ENCODE results near the gene MRPL54.

The MRPL54 gene

DNA sequence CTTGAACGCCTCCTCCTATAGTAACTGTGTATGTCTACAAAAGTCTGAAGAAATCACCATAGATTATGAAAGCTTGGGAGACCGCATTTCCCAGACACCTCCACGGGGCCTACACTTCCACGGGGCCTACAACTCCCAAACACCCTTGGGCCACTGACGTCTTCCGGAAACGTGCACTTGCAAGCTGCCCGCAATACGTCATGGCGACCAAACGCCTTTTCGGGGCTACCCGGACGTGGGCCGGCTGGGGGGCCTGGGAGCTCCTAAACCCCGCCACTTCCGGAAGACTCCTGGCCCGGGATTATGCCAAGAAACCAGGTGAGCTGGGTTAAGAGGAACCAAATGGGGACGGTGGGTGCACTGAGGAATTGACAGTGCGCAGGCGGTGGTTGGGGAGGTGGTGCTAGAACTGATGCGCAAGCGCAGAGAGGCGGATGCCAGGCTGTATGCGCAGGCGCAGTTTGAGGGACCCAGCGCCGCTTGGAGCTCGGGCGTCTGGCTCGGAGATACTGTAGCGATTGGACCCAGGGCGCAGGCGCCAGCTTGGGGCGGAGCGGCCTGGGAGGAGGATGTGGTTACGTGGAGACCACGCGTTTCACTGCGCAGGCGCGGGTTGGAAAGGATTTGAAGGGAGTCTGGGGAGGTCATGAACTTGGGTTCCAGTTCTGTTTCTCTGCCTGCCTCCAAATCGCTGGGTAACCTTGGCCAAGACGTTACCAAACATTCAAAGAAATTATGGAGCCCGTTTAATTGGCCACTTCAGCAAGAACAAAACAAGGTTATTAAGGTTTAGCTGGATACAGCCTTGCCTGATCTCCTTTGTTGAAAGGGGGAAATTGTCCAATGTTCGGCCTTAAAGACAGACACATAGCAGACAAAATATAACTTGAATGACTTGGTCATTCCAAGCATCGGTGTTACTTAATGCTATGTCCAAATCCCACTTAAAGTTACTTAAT is at the start of gene MRPL54:
MRPL54 (plus strand) TSS at position 182 of the 959 bp plus-strand sequence; CDS start at position 201, 19 bp downstream.
- H3K4me3 ChIP-seq (ENCODE audit: low read length, poor library complexity, severe bottlenecking), result peak within 1 kb of the TSS; percentile 98
- H3K36me3 ChIP-seq (ENCODE audit: insufficient read depth, low read length), result peaks cover 6% of the 10 kb centered on the region; the same call in 1 of the 2 replicates
- H3F3A ChIP-seq (ENCODE audit: low read depth), result 0 out of 2 replicates have a peak, but pooled peaks cover 2% of the 10 kb centered on the region
- peak within 1 kb of the TSS; percentile 96 for H3K4me2 ChIP-seq (ENCODE audit: low read depth, low read length, poor library complexity, severe bottlenecking)
- H3K9ac ChIP-seq (ENCODE audit: low read depth, low read length, poor library complexity, severe bottlenecking), result peak within 1 kb of the TSS; percentile 96
- no peaks in the 10 kb centered on the region for H3K27me3 ChIP-seq (ENCODE audit: insufficient read depth, low read length, poor library complexity, severe bottlenecking)
- H3K79me2 ChIP-seq (ENCODE audit: insufficient read depth, low read length), result peaks cover 32% of the 10 kb centered on the region
- H4K20me1 ChIP-seq (ENCODE audit: insufficient read depth, low read length, poor library complexity, severe bottlenecking), result no peaks in the 10 kb centered on the region
- H3K9me3 ChIP-seq (ENCODE audit: insufficient read depth, low read depth, low read length), result no peaks in the 10 kb centered on the region
- no peaks in the 10 kb centered on the region for H3K9me2 ChIP-seq (replicated peaks; ENCODE audit: low read depth, low read length)
- peak within 1 kb of the TSS; percentile 98 for H2AFZ ChIP-seq (ENCODE audit: low read length)
- TF ChIP-seq, protein P1, sequence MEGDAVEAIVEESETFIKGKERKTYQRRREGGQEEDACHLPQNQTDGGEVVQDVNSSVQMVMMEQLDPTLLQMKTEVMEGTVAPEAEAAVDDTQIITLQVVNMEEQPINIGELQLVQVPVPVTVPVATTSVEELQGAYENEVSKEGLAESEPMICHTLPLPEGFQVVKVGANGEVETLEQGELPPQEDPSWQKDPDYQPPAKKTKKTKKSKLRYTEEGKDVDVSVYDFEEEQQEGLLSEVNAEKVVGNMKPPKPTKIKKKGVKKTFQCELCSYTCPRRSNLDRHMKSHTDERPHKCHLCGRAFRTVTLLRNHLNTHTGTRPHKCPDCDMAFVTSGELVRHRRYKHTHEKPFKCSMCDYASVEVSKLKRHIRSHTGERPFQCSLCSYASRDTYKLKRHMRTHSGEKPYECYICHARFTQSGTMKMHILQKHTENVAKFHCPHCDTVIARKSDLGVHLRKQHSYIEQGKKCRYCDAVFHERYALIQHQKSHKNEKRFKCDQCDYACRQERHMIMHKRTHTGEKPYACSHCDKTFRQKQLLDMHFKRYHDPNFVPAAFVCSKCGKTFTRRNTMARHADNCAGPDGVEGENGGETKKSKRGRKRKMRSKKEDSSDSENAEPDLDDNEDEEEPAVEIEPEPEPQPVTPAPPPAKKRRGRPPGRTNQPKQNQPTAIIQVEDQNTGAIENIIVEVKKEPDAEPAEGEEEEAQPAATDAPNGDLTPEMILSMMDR (conservative IDR thresholded peaks at IDR 0.05; ENCODE audit: low read length), result no peak
- TF ChIP-seq EZH2phosphoT487 (IDR thresholded peaks at IDR 0.05; ENCODE audit: borderline replicate concordance), result no peak
- H3K4me1 ChIP-seq (ENCODE audit: insufficient read depth, low read length, poor library complexity, severe bottlenecking), result peaks cover 23% of the 10 kb centered on the region

DNA sequence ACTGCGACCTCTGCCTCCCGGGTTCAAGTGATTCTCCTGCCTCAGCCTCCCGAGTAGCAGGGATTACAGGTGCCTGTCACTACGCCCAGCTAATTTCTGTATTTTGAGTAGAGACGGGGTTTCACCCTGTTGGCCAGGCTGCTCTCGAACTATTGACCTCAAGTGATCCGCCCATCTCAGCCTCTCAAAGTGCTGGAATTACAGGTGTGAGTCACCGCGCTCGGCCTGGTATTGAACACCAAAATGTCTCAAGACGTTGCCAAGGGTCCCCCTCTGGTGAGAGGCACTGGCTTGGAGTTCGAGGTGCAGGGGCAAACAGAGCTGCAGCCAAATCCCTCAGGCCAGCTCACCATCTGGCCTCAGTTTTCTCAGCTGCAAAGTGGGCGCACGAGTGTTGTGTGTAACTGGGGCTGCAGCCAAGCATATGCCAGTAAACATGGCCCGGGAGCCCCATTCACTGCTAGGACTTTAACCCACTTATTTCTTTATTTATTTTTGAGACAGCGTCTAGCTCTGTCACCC is 46.3 kb upstream of the MRPL54 start:
- no peaks in the 10 kb centered on the region for H3K27me3 ChIP-seq (ENCODE audit: insufficient read depth, low read length, poor library complexity, severe bottlenecking)
- no peaks in the 10 kb centered on the region for H3K79me2 ChIP-seq (ENCODE audit: insufficient read depth, low read length)
- no peaks in the 10 kb centered on the region for H3K4me1 ChIP-seq (ENCODE audit: insufficient read depth, low read length, poor library complexity, severe bottlenecking)
- no peaks in the 10 kb centered on the region for H3K9me2 ChIP-seq (replicated peaks; ENCODE audit: low read depth, low read length)
- no peak overlapping the region for H3K4me3 ChIP-seq (ENCODE audit: low read length, poor library complexity, severe bottlenecking)
- no peaks in the 10 kb centered on the region for H3F3A ChIP-seq (ENCODE audit: low read depth)
- H3K9ac ChIP-seq (ENCODE audit: low read depth, low read length, poor library complexity, severe bottlenecking), result no peak overlapping the region
- H3K9me3 ChIP-seq (ENCODE audit: insufficient read depth, low read depth, low read length), result no peaks in the 10 kb centered on the region
- TF ChIP-seq, protein P1 (conservative IDR thresholded peaks at IDR 0.05; ENCODE audit: low read length), result no peak
- TF ChIP-seq EZH2phosphoT487 (IDR thresholded peaks at IDR 0.05; ENCODE audit: borderline replicate concordance), result no peak
- H3K4me2 ChIP-seq (ENCODE audit: low read depth, low read length, poor library complexity, severe bottlenecking), result no peak overlapping the region
- no peaks in the 10 kb centered on the region for H3K36me3 ChIP-seq (ENCODE audit: insufficient read depth, low read length)
- H2AFZ ChIP-seq (ENCODE audit: low read length), result no peak overlapping the region
- no peaks in the 10 kb centered on the region for H4K20me1 ChIP-seq (ENCODE audit: insufficient read depth, low read length, poor library complexity, severe bottlenecking)

DNA sequence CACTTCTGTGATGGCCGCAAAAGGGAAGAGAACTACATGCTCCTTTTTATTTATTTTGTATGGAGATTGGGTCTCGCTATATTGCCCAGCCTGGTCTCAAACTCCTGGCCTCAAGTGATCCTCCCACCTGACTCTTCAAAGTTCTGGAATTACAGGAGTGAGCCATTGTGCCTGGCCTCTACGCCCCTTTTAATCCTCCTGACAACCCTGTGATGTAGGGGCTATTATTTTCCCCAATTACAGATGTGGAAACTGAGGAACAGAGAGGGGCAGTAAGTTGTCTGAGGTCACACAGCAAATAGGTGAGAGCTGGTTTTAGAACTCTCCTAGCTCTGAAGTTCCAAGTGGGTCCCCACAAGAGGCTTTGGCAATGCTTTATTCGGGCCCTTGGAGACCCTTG is 42.6 kb upstream of the MRPL54 start:
- no peaks in the 10 kb centered on the region for H3K27me3 ChIP-seq (ENCODE audit: insufficient read depth, low read length, poor library complexity, severe bottlenecking)
- no peak overlapping the region for H2AFZ ChIP-seq (ENCODE audit: low read length)
- H3K9ac ChIP-seq (ENCODE audit: low read depth, low read length, poor library complexity, severe bottlenecking), result no peak overlapping the region
- H3K4me3 ChIP-seq (ENCODE audit: low read length, poor library complexity, severe bottlenecking), result no peak overlapping the region
- H4K20me1 ChIP-seq (ENCODE audit: insufficient read depth, low read length, poor library complexity, severe bottlenecking), result no peaks in the 10 kb centered on the region
- no peaks in the 10 kb centered on the region for H3K79me2 ChIP-seq (ENCODE audit: insufficient read depth, low read length)
- TF ChIP-seq EZH2phosphoT487 (IDR thresholded peaks at IDR 0.05; ENCODE audit: borderline replicate concordance), result no peak
- TF ChIP-seq, protein P1 (conservative IDR thresholded peaks at IDR 0.05; ENCODE audit: low read length), result no peak
- no peak overlapping the region for H3K4me2 ChIP-seq (ENCODE audit: low read depth, low read length, poor library complexity, severe bottlenecking)
- peaks cover 9% of the 10 kb centered on the region for H3K4me1 ChIP-seq (ENCODE audit: insufficient read depth, low read length, poor library complexity, severe bottlenecking)
- no peaks in the 10 kb centered on the region for H3K9me3 ChIP-seq (ENCODE audit: insufficient read depth, low read depth, low read length)
- no peaks in the 10 kb centered on the region for H3F3A ChIP-seq (ENCODE audit: low read depth)
- no peaks in the 10 kb centered on the region for H3K36me3 ChIP-seq (ENCODE audit: insufficient read depth, low read length)
- H3K9me2 ChIP-seq (replicated peaks; ENCODE audit: low read depth, low read length), result no peaks in the 10 kb centered on the region

Data from Loucy (cell line).